T-cell (primary cell): ENCODE measurements around the gene PTPRS. TPM values are rescaled to one million over a fixed set of nuclear protein-coding genes. Genes with fewer than 3 reads are reported as not detected.
"Not testable (repeated sequence)": the region's sequence is repeated elsewhere in the genome, so short reads cannot be mapped to it uniquely, and the experiment has no call there.

Experiments
- ATAC-seq, 4 experiments: fragments of 200-7000 bp in 3 of 4; fragments of 150-1000 bp in 1 of 4; cut with Tn5 transposase; replicated peaks in 1 of 4; 1 replicate in 3 of 4; 2 replicates in 1 of 4; pipeline ENCODE4 v1.10.0; 2021; ENCODE audit warnings: moderate library complexity in 3 of 4, mild to moderate bottlenecking in 2 of 4, moderate number of reproducible peaks in 1 of 4
- CTCF ChIA-PET, 2 donors: fragments of 300-600 bp; sonication (Branson Sonifier 250); formaldehyde crosslinking; loops; one replicate each; lab custom pipeline; 2022; ENCODE audit warnings: antibody characterized with exemption in 2 of 2; lab: Charles Lee
- POLR2A ChIA-PET, 2 donors: fragments of 300-600 bp; sonication (Branson Sonifier 250); formaldehyde crosslinking; loops; one replicate each; lab custom pipeline; 2022; ENCODE audit warnings: antibody characterized with exemption in 2 of 2; lab: Charles Lee
- DNase-seq, 35 experiments: peaks; one replicate each; pipeline versions ENCODE4 v3.0.0 to v3.0.0-alpha.2; 2013 to 2023
- H3K27ac ChIP-seq: one replicate; pipeline ENCODE4 v1.5.1; 2013; ENCODE audit warnings: low read length
- H3K27me3 ChIP-seq, 2 experiments: replicated peaks in 1 of 2; 1 replicate in 1 of 2; 2 replicates in 1 of 2; pipeline versions ENCODE4 v1.6.1 to v1.7.0; 2013; ENCODE audit warnings: low read length in 1 of 2, mixed read lengths in 1 of 2; ENCODE audit not compliant: control insufficient read depth in 2 of 2, insufficient read depth in 2 of 2; ENCODE audit errors: extremely low read depth in 1 of 2
- H3K36me3 ChIP-seq, 2 donors: 1 replicate in 1 of 2; 2 replicates in 1 of 2; pipeline versions ENCODE4 v1.6.1 to v1.7.0; 2013; ENCODE audit warnings: low read length in 1 of 2; ENCODE audit not compliant: control insufficient read depth in 2 of 2, insufficient read depth in 1 of 2; ENCODE audit errors: extremely low read depth in 1 of 2
- H3K4me1 ChIP-seq, 2 experiments: 1 replicate in 1 of 2; 2 replicates in 1 of 2; pipeline versions ENCODE4 v1.6.1 to v1.7.0; 2013; ENCODE audit warnings: low read length in 2 of 2, mixed read lengths in 1 of 2; ENCODE audit not compliant: insufficient read depth in 2 of 2, control insufficient read depth in 1 of 2; ENCODE audit errors: extremely low read depth in 1 of 2
- H3K4me3 ChIP-seq, 2 donors: 1 replicate in 1 of 2; 2 replicates in 1 of 2; pipeline versions ENCODE4 v1.5.1 to v1.7.0; 2013; ENCODE audit warnings: mild to moderate bottlenecking in 2 of 2, low read length in 1 of 2, moderate library complexity in 1 of 2; ENCODE audit not compliant: control insufficient read depth in 1 of 2; ENCODE audit errors: extremely low read depth in 1 of 2
- H3K9me3 ChIP-seq: 2 replicates; pipeline ENCODE4 v1.7.0; 2013
- H3K27ac Mint-ChIP-seq, 2 donors: one replicate each; pipeline ENCODE4 v1.8.0; 2020 to 2021; ENCODE audit warnings: mild to moderate bottlenecking in 2 of 2, mixed read lengths in 2 of 2
- H3K27me3 Mint-ChIP-seq, 2 donors: one replicate each; pipeline ENCODE4 v1.8.0; 2021 to 2022; ENCODE audit warnings: mixed read lengths in 2 of 2
- H3K36me3 Mint-ChIP-seq: one replicate; pipeline ENCODE4 v1.8.0; 2021; ENCODE audit warnings: mixed read lengths
- H3K4me1 Mint-ChIP-seq, 3 donors: one replicate each; pipeline ENCODE4 v1.8.0; 2020 to 2022; ENCODE audit warnings: mixed read lengths in 3 of 3, mild to moderate bottlenecking in 1 of 3
- H3K4me3 Mint-ChIP-seq, 3 donors: one replicate each; pipeline ENCODE4 v1.8.0; 2020 to 2022; ENCODE audit warnings: mild to moderate bottlenecking in 3 of 3, mixed read lengths in 3 of 3, moderate library complexity in 3 of 3
- H3K9me3 Mint-ChIP-seq, 3 donors: one replicate each; pipeline ENCODE4 v1.8.0; 2020 to 2022; ENCODE audit warnings: mixed read lengths in 3 of 3
- WGBS: methylation state at CpG from one replicate; pipeline ENCODE4 v1.1.5; 2013; ENCODE audit warnings: missing lambda C conversion rate; ENCODE audit not compliant: insufficient coverage; 5-methylcytosine and 5-hydroxymethylcytosine counted together
- total RNA-seq, 35 experiments: library from RNA in 6 of 35; stranded (reverse) in 6 of 35; fragments of 120-200 nt in 1 of 35; gene quantifications; one replicate each; pipeline versions ENCODE4 v1.2.1 to v1.2.4 and lab custom pipeline; 2013 to 2026

The PTPRS gene
- total RNA-seq, 5 donors from 2014 or later (not counting 1 experiment from before 2014, with no cell fraction given), result 2.9 to 5.6 (median 4.1) TPM

DNA sequence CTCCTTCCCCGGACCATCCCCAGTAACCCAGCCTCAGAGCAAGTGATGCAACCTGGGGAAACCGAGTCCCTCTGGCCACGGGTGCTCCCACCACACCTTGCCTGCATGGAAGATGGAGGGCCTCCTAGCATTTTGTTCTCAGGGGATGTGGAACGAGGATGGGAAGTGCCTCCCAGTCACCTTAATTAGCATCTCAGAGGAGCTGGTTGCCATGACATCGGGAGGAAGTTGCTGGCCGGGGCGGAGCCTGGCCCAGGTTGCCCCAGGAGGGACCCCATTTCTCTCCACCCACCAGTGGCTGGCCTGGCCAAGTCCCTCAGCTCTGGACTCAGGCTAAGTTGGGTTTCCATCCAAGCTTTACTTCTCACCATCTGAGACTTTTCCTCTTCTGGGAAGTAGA lies 24.1 kb upstream of the PTPRS start:
- Histone ChIP-seq H3K4me3 (no peak overlapping the region), H3K27ac (no peak overlapping the region), H3K27me3 (peaks cover 0 to 45% of the 10 kb centered on the region in 2 experiments), H3K4me1 (no peaks in the 10 kb centered on the region), H3K9me3 (no peaks in the 10 kb centered on the region), H3K36me3 (no peaks in the 10 kb centered on the region)
- Mint-ChIP-seq H3K4me3 (no peak overlapping the region), H3K36me3 (no peaks in the 10 kb centered on the region), H3K27ac (no peak overlapping the region), H3K27me3 (peaks cover 12 to 22% of the 10 kb centered on the region in 2 donors), H3K9me3 (no peaks in the 10 kb centered on the region), H3K4me1 (no peaks in the 10 kb centered on the region)
- ChIA-PET POLR2A (no interaction called here), CTCF (no interaction called here)
- ATAC-seq (no peak), DNase-seq (no peak)
- WGBS, result 80% methylated on average over 1 of the region's 7 CpGs

DNA sequence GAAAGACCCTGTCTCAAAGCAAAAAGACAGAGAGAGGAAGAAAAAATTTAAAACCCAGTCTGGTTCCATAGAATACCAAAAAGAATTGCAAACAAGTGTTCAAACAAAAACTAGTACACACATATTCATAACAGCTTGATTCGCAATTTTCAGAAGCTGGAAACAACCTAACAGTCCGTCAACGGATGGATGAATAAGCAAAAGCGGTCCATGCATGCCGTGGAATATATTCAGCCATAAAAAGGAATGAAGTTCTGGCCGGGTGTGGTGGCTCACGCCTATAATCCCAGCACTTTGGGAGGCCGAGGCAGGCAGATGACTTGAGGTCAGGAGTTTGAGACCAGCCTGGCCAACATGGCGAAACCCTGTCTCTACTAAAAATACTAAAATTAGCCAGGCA lies 21.2 kb upstream of the PTPRS start:
- CTCF ChIA-PET, H3K27ac ChIP-seq, ATAC-seq, H3K36me3 ChIP-seq, H3K36me3 Mint-ChIP-seq, H3K4me3 ChIP-seq, POLR2A ChIA-PET, H3K9me3 ChIP-seq, H3K4me1 Mint-ChIP-seq, H3K27ac Mint-ChIP-seq, H3K4me3 Mint-ChIP-seq, H3K9me3 Mint-ChIP-seq, DNase-seq, H3K4me1 ChIP-seq: not testable (repeated sequence)
- peaks cover 17 to 39% of the 10 kb centered on the region in 2 donors for H3K27me3 Mint-ChIP-seq
- H3K27me3 ChIP-seq, result peaks cover 2 to 55% of the 10 kb centered on the region in 2 experiments
- 74% methylated on average over 5 of the region's 9 CpGs for WGBS

DNA sequence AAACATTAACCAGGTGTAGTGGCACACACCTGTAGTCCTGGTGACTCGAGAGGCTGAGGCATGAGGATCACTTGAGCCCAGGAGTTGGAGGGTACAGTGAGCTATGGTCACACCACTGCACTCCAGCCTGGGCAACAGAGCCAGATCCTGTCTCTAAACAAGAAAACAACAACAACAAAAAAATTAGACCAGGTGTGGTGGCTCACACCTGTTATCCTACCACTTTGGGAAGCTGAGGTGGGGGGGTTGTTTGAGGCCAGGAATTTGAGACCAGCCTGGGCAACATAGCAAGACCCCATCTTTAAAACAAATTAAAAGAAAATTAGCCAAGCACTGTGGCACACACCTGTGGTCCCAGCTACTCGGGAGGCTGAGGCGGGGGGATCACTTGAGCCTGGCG lies 20.8 kb upstream of the PTPRS start:
- H3K27ac Mint-ChIP-seq, result no peak overlapping the region
- no peaks in the 10 kb centered on the region for H3K36me3 ChIP-seq
- CTCF ChIA-PET, result no interaction called here
- no peak for DNase-seq
- peaks cover 21 to 40% of the 10 kb centered on the region in 2 donors for H3K27me3 Mint-ChIP-seq
- H3K4me3 Mint-ChIP-seq, result no peak overlapping the region
- H3K4me1 Mint-ChIP-seq, result no peaks in the 10 kb centered on the region
- no peaks in the 10 kb centered on the region for H3K4me1 ChIP-seq
- WGBS, result 43% methylated on average over 1 of the region's 4 CpGs
- no peak overlapping the region for H3K4me3 ChIP-seq
- no peaks in the 10 kb centered on the region for H3K36me3 Mint-ChIP-seq
- peaks cover 2 to 53% of the 10 kb centered on the region in 2 experiments for H3K27me3 ChIP-seq
- H3K27ac ChIP-seq, result no peak overlapping the region
- ATAC-seq, result no peak
- no peaks in the 10 kb centered on the region for H3K9me3 Mint-ChIP-seq
- H3K9me3 ChIP-seq, result no peaks in the 10 kb centered on the region
- POLR2A ChIA-PET, result no interaction called here

DNA sequence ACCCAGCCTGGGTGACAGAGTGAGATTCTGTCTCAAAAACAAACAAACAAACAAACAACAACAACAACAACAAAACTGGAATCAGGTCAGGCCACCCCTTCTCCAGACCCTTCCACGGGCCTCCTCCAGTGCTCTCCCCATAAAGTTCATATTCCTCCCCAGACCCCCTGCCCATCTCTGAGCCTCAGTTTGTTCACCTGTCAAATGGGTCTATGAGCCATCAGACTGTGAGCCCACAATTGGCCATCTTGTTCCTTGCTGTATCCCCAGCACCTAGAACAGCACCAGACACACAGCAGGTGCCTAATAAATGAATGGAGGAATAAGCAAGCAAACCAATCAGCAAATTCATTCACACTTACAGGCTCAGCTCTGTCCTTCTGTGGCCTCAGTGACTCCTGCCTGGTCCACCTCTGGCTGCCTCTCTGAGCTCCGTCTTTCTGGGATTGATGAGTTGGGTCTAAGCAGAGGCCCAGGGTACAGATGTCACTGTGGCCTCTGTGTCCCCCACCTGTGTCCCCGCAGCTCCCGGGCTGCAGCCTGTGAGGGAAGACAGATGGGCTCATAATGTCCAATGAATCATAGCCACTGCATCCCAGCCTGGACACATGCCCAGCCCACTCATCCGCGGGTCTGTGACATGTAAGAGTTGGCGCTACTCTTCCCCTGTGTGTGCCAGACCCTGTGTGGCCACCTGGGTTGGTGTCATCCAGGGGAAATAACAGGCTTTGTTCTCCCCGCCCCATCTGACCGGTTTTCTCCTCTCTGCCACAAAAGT lies 19.6 kb upstream of the PTPRS start:
- no peak overlapping the region for H3K27ac Mint-ChIP-seq
- no peaks in the 10 kb centered on the region for H3K9me3 Mint-ChIP-seq
- 81% methylated on average over 6 of the region's 9 CpGs for WGBS
- H3K4me1 Mint-ChIP-seq, result no peaks in the 10 kb centered on the region
- Histone ChIP-seq H3K27ac (no peak overlapping the region), H3K4me1 (no peaks in the 10 kb centered on the region), H3K4me3 (no peak overlapping the region), H3K27me3 (peaks cover 2 to 57% of the 10 kb centered on the region in 2 experiments), H3K36me3 (no peaks in the 10 kb centered on the region), H3K9me3 (no peaks in the 10 kb centered on the region)
- DNase-seq (no peak), ATAC-seq (no peak)
- H3K36me3 Mint-ChIP-seq, result no peaks in the 10 kb centered on the region
- POLR2A ChIA-PET, result no interaction called here
- peaks cover 30 to 46% of the 10 kb centered on the region in 2 donors for H3K27me3 Mint-ChIP-seq
- CTCF ChIA-PET, result no interaction called here
- H3K4me3 Mint-ChIP-seq, result no peak overlapping the region

DNA sequence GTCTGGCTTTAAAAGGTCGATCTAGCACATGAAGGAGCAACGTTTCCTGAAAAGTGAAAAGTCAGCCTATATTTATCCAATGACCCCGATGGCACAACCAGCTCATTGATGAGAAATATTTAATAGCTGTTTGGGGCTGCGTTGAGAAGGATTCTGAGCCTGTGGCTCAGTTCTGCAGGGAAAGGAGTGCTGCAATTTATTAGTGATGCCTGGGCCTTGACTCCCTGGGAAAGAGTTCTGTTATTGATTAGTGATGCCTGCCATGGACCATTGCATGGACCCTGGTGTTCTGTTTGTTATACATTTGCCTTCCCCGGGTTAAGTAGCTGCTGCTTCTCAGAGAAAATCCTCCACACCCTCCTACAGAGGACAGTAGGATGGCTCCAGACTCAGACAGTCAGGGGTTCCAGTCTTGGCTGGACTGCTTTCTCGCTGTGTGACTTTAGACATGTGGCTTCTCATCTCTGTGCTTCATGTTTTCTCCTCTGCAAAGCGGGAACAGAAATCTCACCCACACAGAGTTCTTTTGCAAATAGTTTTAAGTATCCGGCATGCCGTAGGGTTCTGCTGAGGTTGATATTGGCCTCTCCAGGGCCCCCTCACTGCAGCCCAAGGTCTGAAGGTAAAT lies 17.7 kb upstream of the PTPRS start:
- Mint-ChIP-seq H3K4me3 (no peak overlapping the region), H3K27me3 (peaks cover 37 to 59% of the 10 kb centered on the region in 2 donors), H3K4me1 (no peaks in the 10 kb centered on the region), H3K9me3 (no peaks in the 10 kb centered on the region), H3K27ac (no peak overlapping the region), H3K36me3 (no peaks in the 10 kb centered on the region)
- CTCF ChIA-PET, result no interaction called here
- H3K4me1 ChIP-seq, result no peaks in the 10 kb centered on the region
- H3K36me3 ChIP-seq, result no peaks in the 10 kb centered on the region
- peaks cover 2 to 59% of the 10 kb centered on the region in 2 experiments for H3K27me3 ChIP-seq
- no peak overlapping the region for H3K4me3 ChIP-seq
- 81% methylated on average over 6 of the region's 9 CpGs for WGBS
- no peaks in the 10 kb centered on the region for H3K9me3 ChIP-seq
- POLR2A ChIA-PET, result no interaction called here
- ATAC-seq, result no peak
- DNase-seq, result no peak
- H3K27ac ChIP-seq, result no peak overlapping the region

DNA sequence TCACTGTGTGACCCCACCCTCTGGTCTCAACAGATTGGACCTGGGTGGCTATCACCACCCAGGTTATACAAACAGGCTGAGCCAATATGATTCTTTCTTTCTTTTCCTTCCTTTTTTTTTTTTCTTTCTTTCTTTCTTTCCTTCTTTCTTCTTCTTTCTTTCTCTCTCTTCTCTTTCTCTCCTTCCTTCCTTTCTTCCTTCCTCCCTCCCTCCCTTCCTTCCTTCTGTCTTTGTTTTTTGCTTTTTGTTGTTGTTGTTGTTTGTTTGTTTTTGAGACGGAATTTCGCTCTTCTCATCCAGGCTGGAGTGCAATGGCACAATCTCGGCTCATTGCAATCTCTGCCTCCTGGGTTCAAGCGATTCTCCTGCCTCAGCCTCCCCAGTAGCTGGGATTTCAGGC lies 17.0 kb upstream of the PTPRS start:
- Histone ChIP-seq H3K36me3 (no peaks in the 10 kb centered on the region), H3K27me3 (peaks cover 2 to 59% of the 10 kb centered on the region in 2 experiments), H3K27ac (no peak overlapping the region), H3K9me3 (no peaks in the 10 kb centered on the region), H3K4me3 (no peak overlapping the region), H3K4me1 (no peaks in the 10 kb centered on the region)
- POLR2A ChIA-PET, result no interaction called here
- CTCF ChIA-PET, result no interaction called here
- no peak for ATAC-seq
- peaks cover 37 to 61% of the 10 kb centered on the region in 2 donors for H3K27me3 Mint-ChIP-seq
- H3K4me1 Mint-ChIP-seq, result no peaks in the 10 kb centered on the region
- no peaks in the 10 kb centered on the region for H3K9me3 Mint-ChIP-seq
- H3K36me3 Mint-ChIP-seq, result no peaks in the 10 kb centered on the region
- H3K4me3 Mint-ChIP-seq, result no peak overlapping the region
- H3K27ac Mint-ChIP-seq, result no peak overlapping the region
- no CpG with 5 or more reads among the region's 4 CpGs for WGBS
- DNase-seq, result no peak
